ENCODE results near the gene RGL1. TPM values are rescaled to one million over a fixed set of nuclear protein-coding genes. Genes with fewer than 3 reads are reported as not detected.
A peak's percentile ranks its signal among the peaks of the same experiment; 100 is the strongest.

Gene RGL1
- total and polyA plus RNA-seq, 2 donors (not counting 3 experiments of a cell fraction or from before 2014, with no cell fraction given) = 19.8 to 35.3 TPM

GRCh38 chr1:183916574-183916973 lies 111.7 kb downstream of the RGL1 start:
- Histone ChIP-seq H2AFZ (ENCODE audit: low read depth, low read length) (no peak overlapping the region), H3K4me2 (ENCODE audit: insufficient read depth, low read length) (no peak overlapping the region), H3K79me2 (ENCODE audit: control insufficient read depth, insufficient read depth, low read length) (no peaks in the 10 kb centered on the region), H3K4me1 (ENCODE audit: control insufficient read depth, extremely low read depth, insufficient read depth, low read length) (peaks cover 32% of the 10 kb centered on the region), H4K20me1 (replicated peaks; ENCODE audit: control insufficient read depth, extremely low read depth, insufficient read depth, low read length) (no peaks in the 10 kb centered on the region), H3K9ac (replicated peaks; ENCODE audit: extremely low read depth, insufficient read depth, low read length) (peak overlapping the region; percentile 6), H3K27ac (ENCODE audit: insufficient read depth, low read depth, low read length) (peak overlapping the region; percentile 36), H3K9me1 (replicated peaks; ENCODE audit: control insufficient read depth, extremely low read depth, insufficient read depth, low read length) (no peaks in the 10 kb centered on the region), H3K27me3 (ENCODE audit: control insufficient read depth in 2 of 2, insufficient read depth in 2 of 2, low read length in 2 of 2) (no peaks in the 10 kb centered on the region), H3K36me3 (ENCODE audit: control insufficient read depth in 2 of 2, extremely low read depth in 1 of 2, insufficient read depth in 2 of 2, low read length in 2 of 2) (peaks cover 6 to 16% of the 10 kb centered on the region in 2 experiments), H3K9me3 (replicated peaks; ENCODE audit: control insufficient read depth, insufficient read depth, low read length) (no peaks in the 10 kb centered on the region), H3K4me3 (replicated peaks in 1 of 3; ENCODE audit: insufficient read depth in 1 of 3, low read depth in 1 of 3, low read length in 3 of 3) (no peak overlapping the region)
- dilution Hi-C loops (cut with MboI; ENCODE audit: extremely low pct_ligation_motif_present, low sequenced_read_pairs) = no loop called here
- TSS peak; percentile 39 for BruUV-seq (replicated peaks)
- intact Hi-C loops (cut with micrococcal nuclease) = loop anchor here (1.0 to 5.0 kb wide), 9 partner anchors 43 to 746 kb away; partner anchors contain the start of genes ARPC5 and RGL1
- FAIRE-seq (no peak), DNase-seq (ENCODE audit: low read depth, low spot score) (no peak)
- no peak for TF ChIP-seq CTCF (IDR thresholded peaks at IDR 0.05; ENCODE audit: extremely low read depth in 1 of 2, insufficient read depth in 1 of 2, low read depth in 1 of 2, low read length in 2 of 2)
- TF ChIP-seq EZH2 (IDR thresholded peaks at IDR 0.05; ENCODE audit: borderline replicate concordance, low read depth, low read length, severe bottlenecking) = no peak
- TF ChIP-seq MAX (IDR thresholded peaks at IDR 0.05; ENCODE audit: insufficient read depth, insufficient read length) = no peak
- TF ChIP-seq FOS (IDR thresholded peaks at IDR 0.05; ENCODE audit: borderline replicate concordance, insufficient read depth, low read length) = no peak
- no peak for TF ChIP-seq MYC (IDR thresholded peaks at IDR 0.05; ENCODE audit: low read depth, low read length)
- no peak for TF ChIP-seq POLR2AphosphoS5 (IDR thresholded peaks at IDR 0.05; ENCODE audit: insufficient read depth, low read depth, low read length)
- TF ChIP-seq POLR2A (IDR thresholded peaks at IDR 0.05; ENCODE audit: low read depth, low read length) = no peak
- TF ChIP-seq JUN (IDR thresholded peaks at IDR 0.05; ENCODE audit: borderline replicate concordance, insufficient read depth, insufficient read length, low read depth) = no peak
- no peak for TF ChIP-seq GATA2 (IDR thresholded peaks at IDR 0.05; ENCODE audit: insufficient read depth, insufficient read length, low read depth, low read length)
- CTCF ChIA-PET = interaction anchor here (0.6 to 5.1 kb wide), 68 partner anchors 9 to 775 kb away, joined by 3 to 307 read pairs (median 6); partner anchors contain the start of genes APOBEC4, ARPC5, RGL1 and TSEN15
- POLR2A ChIA-PET = interaction anchor here (1.2 to 1.5 kb wide), 2 partner anchors 111 to 261 kb away, joined by 4 read pairs; partner anchors contain the start of gene RGL1

All from endothelial cell of umbilical vein (primary cell).